Vagina (tissue), 2 donors: ENCODE measurements around the gene ATP1A4. TPM values are rescaled to one million over a fixed set of nuclear protein-coding genes. Genes with fewer than 3 reads are reported as not detected.

ENCODE experiments used
- DNase-seq, 2 donors: peaks; one replicate each; pipeline ENCODE4 v3.0.0-alpha.2; 2017; ENCODE audit errors: extremely low spot score in 2 of 2
- H3K27ac ChIP-seq: fragments of 200-600 bp; sonication (generic); one replicate; pipeline ENCODE4 v1.5.1; 2019
- H3K27me3 ChIP-seq: fragments of 200-600 bp; sonication (generic); one replicate; pipeline ENCODE4 v1.5.1; 2019
- H3K36me3 ChIP-seq, 2 donors: fragments of 200-600 bp; sonication (generic); one replicate each; pipeline ENCODE4 v1.5.1; 2017 to 2019
- H3K4me1 ChIP-seq: fragments of 200-600 bp; sonication (generic); one replicate; pipeline ENCODE4 v1.5.1; 2019
- H3K4me3 ChIP-seq, 2 donors: fragments of 200-600 bp; sonication (generic); 1 replicate in 1 of 2; 2 replicates in 1 of 2; pipeline ENCODE4 v1.5.1; 2016 to 2019
- H3K9me3 ChIP-seq: fragments of 200-600 bp; sonication (generic); one replicate; pipeline ENCODE4 v1.5.1; 2019
- POLR2A ChIP-seq, 2 donors: fragments of 450-650 bp; IDR thresholded peaks; one replicate each; pipeline ENCODE4 v1.6.1; 2017; ENCODE audit warnings: antibody characterized with exemption in 2 of 2, mild to moderate bottlenecking in 2 of 2, moderate library complexity in 2 of 2
- POLR2AphosphoS5 ChIP-seq, 2 donors: sonication (generic); formaldehyde crosslinking; IDR thresholded peaks; one replicate each; pipeline ENCODE4 v1.9.0; 2017; ENCODE audit warnings: antibody characterized with exemption in 2 of 2, mild to moderate bottlenecking in 2 of 2, low read depth in 1 of 2; ENCODE audit not compliant: insufficient read depth in 1 of 2
- intact Hi-C: fragments of 100-400 bp; cut with DNase I; formaldehyde crosslinking; loops from one replicate; pipeline ENCODE4 v1.15.1; 2023
- total RNA-seq: library from RNA; depleted of rRNA; stranded (reverse); fragments of >200 nt; gene quantifications from one replicate; pipeline ENCODE4 v1.2.3, GENCODE V29; 2016
- TF ChIP-seq, protein P1 (sequence below), 3 experiments: fragments of 450-650 bp in 2 of 3; fragments of 200-600 bp in 1 of 3; sonication (generic) in 1 of 3; IDR thresholded peaks; one replicate each; pipeline ENCODE4 v1.5.1; 2017 to 2019; ENCODE audit warnings: antibody characterized with exemption in 3 of 3, mild to moderate bottlenecking in 2 of 3, moderate library complexity in 2 of 3

Gene ATP1A4
- total RNA-seq, 1 donor from 2014 or later: not detected

DNA sequence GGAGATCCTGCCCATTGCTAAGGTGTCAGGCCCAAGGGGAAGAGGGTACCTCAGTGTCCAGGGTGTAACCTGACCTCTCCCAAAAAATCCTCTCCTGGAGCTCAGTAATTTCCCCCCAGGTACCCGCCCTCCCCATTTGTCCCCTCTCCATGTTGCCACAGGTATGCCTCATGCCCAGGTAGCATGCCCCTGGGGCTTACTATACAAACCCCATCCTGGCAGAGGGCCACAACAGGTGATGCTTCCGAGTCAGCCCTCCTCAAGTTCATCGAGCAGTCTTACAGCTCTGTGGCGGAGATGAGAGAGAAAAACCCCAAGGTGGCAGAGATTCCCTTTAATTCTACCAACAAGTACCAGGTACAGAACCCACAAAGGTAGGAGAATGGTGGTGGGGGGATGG, 15.7 kb downstream of the ATP1A4 start:
- Histone ChIP-seq H3K4me3 (no peak overlapping the region), H3K27me3 (no peaks in the 10 kb centered on the region), H3K27ac (no peak overlapping the region), H3K9me3 (no peaks in the 10 kb centered on the region), H3K4me1 (no peaks in the 10 kb centered on the region), H3K36me3 (no peaks in the 10 kb centered on the region)
- no peak for DNase-seq
- intact Hi-C loops: no loop called here
- TF ChIP-seq POLR2AphosphoS5 (IDR thresholded peaks at IDR 0.05; ENCODE audit: insufficient read depth in 1 of 2, low read depth in 1 of 2) (no peak), POLR2A (IDR thresholded peaks at IDR 0.05) (no peak)
- TF ChIP-seq, protein P1, sequence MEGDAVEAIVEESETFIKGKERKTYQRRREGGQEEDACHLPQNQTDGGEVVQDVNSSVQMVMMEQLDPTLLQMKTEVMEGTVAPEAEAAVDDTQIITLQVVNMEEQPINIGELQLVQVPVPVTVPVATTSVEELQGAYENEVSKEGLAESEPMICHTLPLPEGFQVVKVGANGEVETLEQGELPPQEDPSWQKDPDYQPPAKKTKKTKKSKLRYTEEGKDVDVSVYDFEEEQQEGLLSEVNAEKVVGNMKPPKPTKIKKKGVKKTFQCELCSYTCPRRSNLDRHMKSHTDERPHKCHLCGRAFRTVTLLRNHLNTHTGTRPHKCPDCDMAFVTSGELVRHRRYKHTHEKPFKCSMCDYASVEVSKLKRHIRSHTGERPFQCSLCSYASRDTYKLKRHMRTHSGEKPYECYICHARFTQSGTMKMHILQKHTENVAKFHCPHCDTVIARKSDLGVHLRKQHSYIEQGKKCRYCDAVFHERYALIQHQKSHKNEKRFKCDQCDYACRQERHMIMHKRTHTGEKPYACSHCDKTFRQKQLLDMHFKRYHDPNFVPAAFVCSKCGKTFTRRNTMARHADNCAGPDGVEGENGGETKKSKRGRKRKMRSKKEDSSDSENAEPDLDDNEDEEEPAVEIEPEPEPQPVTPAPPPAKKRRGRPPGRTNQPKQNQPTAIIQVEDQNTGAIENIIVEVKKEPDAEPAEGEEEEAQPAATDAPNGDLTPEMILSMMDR (IDR thresholded peaks at IDR 0.05): no peak

DNA sequence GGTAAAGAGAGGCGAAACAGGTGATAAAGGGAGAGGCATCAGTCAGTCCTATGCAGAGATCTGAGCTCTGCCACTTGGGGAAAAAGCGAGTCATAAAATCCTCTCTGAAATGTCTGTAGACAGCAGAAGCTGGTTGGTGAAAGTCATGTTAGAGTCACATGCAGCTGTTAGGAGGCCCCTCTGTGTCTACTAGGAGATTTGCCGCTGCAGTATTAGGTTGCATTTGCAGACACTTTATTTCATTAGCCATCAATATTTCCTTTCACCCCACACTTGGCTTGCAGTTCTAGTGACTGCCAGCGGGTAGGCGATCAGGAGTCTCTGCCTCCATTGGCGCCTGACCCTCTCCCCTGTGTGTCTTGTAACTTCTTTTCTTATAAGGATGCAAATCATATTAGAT, 16.2 kb downstream of the ATP1A4 start:
- DNase-seq: no peak
- Histone ChIP-seq H3K4me3 (no peak overlapping the region), H3K36me3 (no peaks in the 10 kb centered on the region), H3K27me3 (no peaks in the 10 kb centered on the region), H3K27ac (no peak overlapping the region), H3K9me3 (no peaks in the 10 kb centered on the region), H3K4me1 (no peaks in the 10 kb centered on the region)
- intact Hi-C loops: no loop called here
- TF ChIP-seq POLR2A (IDR thresholded peaks at IDR 0.05) (no peak), POLR2AphosphoS5 (IDR thresholded peaks at IDR 0.05; ENCODE audit: insufficient read depth in 1 of 2, low read depth in 1 of 2) (no peak)

DNA sequence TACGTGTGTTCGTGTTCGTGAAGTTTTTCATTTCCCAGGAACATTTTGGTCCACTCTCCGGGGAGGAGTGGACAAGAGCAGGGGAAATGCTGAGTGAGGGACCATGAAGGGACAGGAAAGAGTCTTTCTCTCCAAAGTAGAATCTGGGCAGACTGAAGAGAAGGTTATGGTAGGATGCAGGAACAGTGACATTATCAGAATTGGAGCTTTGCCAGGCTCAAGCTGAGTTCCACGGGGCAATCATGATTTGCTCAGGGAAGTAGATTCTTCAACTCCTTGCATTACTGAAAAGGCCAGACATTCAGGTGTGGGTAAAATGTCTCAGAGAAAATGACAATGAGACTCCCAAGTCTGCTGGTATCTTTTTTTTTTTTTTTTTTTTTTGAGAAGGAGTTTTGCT, 16.6 kb downstream of the ATP1A4 start:
- Histone ChIP-seq H3K36me3 (no peaks in the 10 kb centered on the region), H3K4me3 (no peak overlapping the region), H3K27me3 (no peaks in the 10 kb centered on the region), H3K27ac (no peak overlapping the region), H3K4me1 (no peaks in the 10 kb centered on the region), H3K9me3 (no peaks in the 10 kb centered on the region)
- intact Hi-C loops: no loop called here
- TF ChIP-seq, protein P1 (IDR thresholded peaks at IDR 0.05): no peak
- DNase-seq: no peak

DNA sequence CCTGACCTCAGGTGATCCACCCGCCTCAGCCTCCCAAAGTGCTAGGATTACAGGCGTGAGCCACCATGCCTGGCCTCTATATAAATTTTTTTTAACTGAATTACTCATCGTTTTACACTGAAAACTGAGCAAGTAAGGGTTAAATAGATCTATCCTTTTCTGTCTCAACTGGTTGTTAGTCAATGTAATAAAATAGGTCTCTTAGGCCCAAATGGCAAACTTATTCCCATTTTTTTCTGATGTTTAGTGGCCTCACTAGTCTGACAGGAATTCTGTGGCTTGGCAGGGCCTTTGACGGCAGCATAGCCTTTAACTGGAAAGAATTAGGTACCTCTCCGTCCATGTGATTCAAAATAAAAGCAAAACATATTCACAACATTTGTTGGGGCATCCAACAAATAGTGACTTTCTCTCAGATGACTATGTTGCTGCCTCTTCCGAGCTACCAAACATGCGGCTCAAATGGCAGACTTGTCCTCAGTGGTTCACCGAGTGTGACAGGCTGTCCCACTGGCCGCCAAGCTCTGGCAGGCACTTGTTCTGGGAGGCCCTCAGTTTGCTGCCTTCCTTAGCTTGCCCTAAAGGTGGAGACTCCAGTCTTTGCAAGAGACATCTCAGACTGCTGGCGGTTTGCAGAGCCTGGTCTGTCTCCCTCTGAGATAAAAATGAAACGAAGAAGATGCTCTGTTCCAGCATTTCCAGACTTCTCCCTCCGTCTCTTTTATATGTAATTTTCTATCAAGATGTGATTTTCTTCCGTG, 17.4 kb downstream of the ATP1A4 start:
- no peak for DNase-seq
- H3K27ac ChIP-seq: no peak overlapping the region
- H3K36me3 ChIP-seq: no peaks in the 10 kb centered on the region
- TF ChIP-seq POLR2A (IDR thresholded peaks at IDR 0.05): no peak
- TF ChIP-seq, protein P1 (IDR thresholded peaks at IDR 0.05): no peak
- TF ChIP-seq POLR2AphosphoS5 (IDR thresholded peaks at IDR 0.05; ENCODE audit: insufficient read depth in 1 of 2, low read depth in 1 of 2): no peak
- no peaks in the 10 kb centered on the region for H3K4me1 ChIP-seq
- no peaks in the 10 kb centered on the region for H3K27me3 ChIP-seq
- no peak overlapping the region for H3K4me3 ChIP-seq
- intact Hi-C loops: no loop called here
- no peaks in the 10 kb centered on the region for H3K9me3 ChIP-seq

DNA sequence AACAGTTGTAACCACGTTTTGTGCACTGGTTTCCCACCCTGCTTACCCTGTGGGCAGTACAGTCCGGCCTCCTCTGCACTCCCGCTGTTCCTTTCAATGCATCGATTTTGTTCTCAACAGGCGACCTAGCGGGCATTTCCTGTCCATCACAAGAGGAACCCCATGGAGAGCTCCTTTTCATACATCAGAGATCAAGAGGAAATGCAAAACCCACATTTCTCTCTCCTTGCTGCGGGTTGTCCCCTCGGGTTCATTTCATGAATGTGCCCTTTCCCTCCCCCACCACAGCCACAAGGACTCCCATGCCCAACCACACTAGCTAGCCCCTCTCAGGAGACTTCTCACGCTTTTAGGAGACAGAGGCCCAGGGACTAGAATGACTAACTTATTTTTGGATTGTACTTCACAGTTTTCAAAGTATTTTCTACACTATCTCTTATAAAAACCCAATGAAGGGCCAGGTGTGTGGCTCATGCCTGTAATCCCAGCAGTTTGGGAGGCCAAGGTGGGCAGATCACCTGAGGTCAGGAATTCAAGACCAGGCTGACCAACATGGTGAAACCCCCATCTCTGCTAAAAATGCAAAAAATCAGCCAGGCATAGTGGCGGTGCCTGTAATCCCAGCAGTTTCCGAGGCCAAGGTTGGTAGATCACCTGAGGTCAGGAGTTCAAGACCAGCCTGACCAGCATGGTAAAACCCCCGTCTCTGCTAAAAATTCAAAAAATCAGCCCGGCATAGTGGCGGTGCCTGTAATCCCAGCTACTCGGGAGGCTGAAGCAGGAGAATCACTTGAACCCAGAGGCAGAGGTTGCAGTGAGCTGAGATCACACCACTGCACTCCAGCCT, 18.4 kb downstream of the ATP1A4 start:
- no peak overlapping the region for H3K4me3 ChIP-seq
- no peak overlapping the region for H3K27ac ChIP-seq
- TF ChIP-seq POLR2A (IDR thresholded peaks at IDR 0.05) (no peak), POLR2AphosphoS5 (IDR thresholded peaks at IDR 0.05; ENCODE audit: insufficient read depth in 1 of 2, low read depth in 1 of 2) (no peak)
- TF ChIP-seq, protein P1 (IDR thresholded peaks at IDR 0.05): no peak
- no peaks in the 10 kb centered on the region for H3K9me3 ChIP-seq
- intact Hi-C loops: no loop called here
- no peaks in the 10 kb centered on the region for H3K27me3 ChIP-seq
- no peaks in the 10 kb centered on the region for H3K4me1 ChIP-seq
- no peaks in the 10 kb centered on the region for H3K36me3 ChIP-seq
- no peak for DNase-seq
